GM12878 (cell line): ENCODE measurements around the gene YPEL2.

Experiments
- ATF2 ChIP-seq: IDR thresholded peaks from 2 replicates; pipeline ENCODE4 v1.6.1; 2012; ENCODE audit warnings: low read length, inconsistent platforms
- CHD2 ChIP-seq: IDR thresholded peaks from 2 replicates; pipeline ENCODE4 v1.6.1; 2011; ENCODE audit warnings: low read depth, low read length, improper control_type of control experiment, borderline replicate concordance
- DPF2 ChIP-seq: fragments of 450-650 bp; IDR thresholded peaks from 2 replicates; pipeline ENCODE4 v1.6.1; 2017; ENCODE audit warnings: mild to moderate bottlenecking
- ESRRA ChIP-seq: IDR thresholded peaks from 2 replicates; pipeline ENCODE4 v1.6.1; 2012; ENCODE audit warnings: mild to moderate bottlenecking, low read length, improper control_type of control experiment
- NFYB ChIP-seq: IDR thresholded peaks from 2 replicates; pipeline ENCODE4 v1.6.1; 2011; ENCODE audit warnings: low read depth, mild to moderate bottlenecking, low read length, improper control_type of control experiment, moderate library complexity; ENCODE audit not compliant: insufficient read depth
- POLR2A ChIP-seq: IDR thresholded peaks from 2 replicates; pipeline ENCODE4 v1.6.1; 2011; ENCODE audit warnings: low read depth, mild to moderate bottlenecking, low read length
- POLR2AphosphoS2 ChIP-seq: IDR thresholded peaks from 2 replicates; pipeline ENCODE4 v1.6.1; 2011; ENCODE audit warnings: low read depth, mild to moderate bottlenecking, low read length, improper control_type of control experiment, moderate library complexity
- POLR2AphosphoS5 ChIP-seq: IDR thresholded peaks from 2 replicates; pipeline ENCODE4 v1.6.1; 2011; ENCODE audit warnings: mild to moderate bottlenecking, low read length, inconsistent platforms
- USF1 ChIP-seq: IDR thresholded peaks from 2 replicates; pipeline ENCODE4 v1.6.1; 2011; ENCODE audit warnings: borderline replicate concordance, low read depth, mild to moderate bottlenecking, moderate library complexity, mixed read lengths, low read length; ENCODE audit not compliant: insufficient read depth; ENCODE audit errors: extremely low read length
- YY1 ChIP-seq: IDR thresholded peaks from 2 replicates; pipeline ENCODE4 v1.6.1; 2011; ENCODE audit warnings: low read depth, mild to moderate bottlenecking, low read length
- TF ChIP-seq, protein P1 (sequence below), 3 experiments: IDR thresholded peaks in 2 of 3; conservative IDR thresholded peaks in 1 of 3; 2 replicates each; pipeline ENCODE4 v1.5.1; 2011; ENCODE audit warnings: low read depth in 3 of 3, low read length in 3 of 3, mild to moderate bottlenecking in 3 of 3, control low read depth in 2 of 3, moderate library complexity in 2 of 3, inconsistent platforms in 1 of 3, mixed read lengths in 1 of 3; ENCODE audit not compliant: control insufficient read depth in 2 of 3, insufficient read depth in 1 of 3; ENCODE audit errors: extremely low read depth in 1 of 3
- TF ChIP-seq, protein P2 (sequence below): fragments of 450-650 bp; IDR thresholded peaks from 2 replicates; pipeline ENCODE4 v1.6.1; 2017; ENCODE audit warnings: antibody characterized with exemption, mild to moderate bottlenecking, moderate library complexity

GRCh38 chr17:59437791-59438281 lies 106.4 kb downstream of the YPEL2 start:
- TF ChIP-seq DPF2 (no peak), POLR2AphosphoS2 (no peak), POLR2AphosphoS5 (no peak), CHD2 (no peak), POLR2A (no peak), ESRRA (no peak), YY1 (no peak), USF1 (no peak), NFYB (no peak), ATF2 (no peak)
- TF ChIP-seq, protein P1, sequence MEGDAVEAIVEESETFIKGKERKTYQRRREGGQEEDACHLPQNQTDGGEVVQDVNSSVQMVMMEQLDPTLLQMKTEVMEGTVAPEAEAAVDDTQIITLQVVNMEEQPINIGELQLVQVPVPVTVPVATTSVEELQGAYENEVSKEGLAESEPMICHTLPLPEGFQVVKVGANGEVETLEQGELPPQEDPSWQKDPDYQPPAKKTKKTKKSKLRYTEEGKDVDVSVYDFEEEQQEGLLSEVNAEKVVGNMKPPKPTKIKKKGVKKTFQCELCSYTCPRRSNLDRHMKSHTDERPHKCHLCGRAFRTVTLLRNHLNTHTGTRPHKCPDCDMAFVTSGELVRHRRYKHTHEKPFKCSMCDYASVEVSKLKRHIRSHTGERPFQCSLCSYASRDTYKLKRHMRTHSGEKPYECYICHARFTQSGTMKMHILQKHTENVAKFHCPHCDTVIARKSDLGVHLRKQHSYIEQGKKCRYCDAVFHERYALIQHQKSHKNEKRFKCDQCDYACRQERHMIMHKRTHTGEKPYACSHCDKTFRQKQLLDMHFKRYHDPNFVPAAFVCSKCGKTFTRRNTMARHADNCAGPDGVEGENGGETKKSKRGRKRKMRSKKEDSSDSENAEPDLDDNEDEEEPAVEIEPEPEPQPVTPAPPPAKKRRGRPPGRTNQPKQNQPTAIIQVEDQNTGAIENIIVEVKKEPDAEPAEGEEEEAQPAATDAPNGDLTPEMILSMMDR (IDR thresholded peaks at IDR 0.05 in 2 of 3, conservative IDR thresholded peaks at IDR 0.05 in 1 of 3; ENCODE audit: control insufficient read depth in 2 of 3, extremely low read depth in 1 of 3, insufficient read depth in 1 of 3, low read depth in 3 of 3, low read length in 3 of 3): no peak
- TF ChIP-seq, protein P2, sequence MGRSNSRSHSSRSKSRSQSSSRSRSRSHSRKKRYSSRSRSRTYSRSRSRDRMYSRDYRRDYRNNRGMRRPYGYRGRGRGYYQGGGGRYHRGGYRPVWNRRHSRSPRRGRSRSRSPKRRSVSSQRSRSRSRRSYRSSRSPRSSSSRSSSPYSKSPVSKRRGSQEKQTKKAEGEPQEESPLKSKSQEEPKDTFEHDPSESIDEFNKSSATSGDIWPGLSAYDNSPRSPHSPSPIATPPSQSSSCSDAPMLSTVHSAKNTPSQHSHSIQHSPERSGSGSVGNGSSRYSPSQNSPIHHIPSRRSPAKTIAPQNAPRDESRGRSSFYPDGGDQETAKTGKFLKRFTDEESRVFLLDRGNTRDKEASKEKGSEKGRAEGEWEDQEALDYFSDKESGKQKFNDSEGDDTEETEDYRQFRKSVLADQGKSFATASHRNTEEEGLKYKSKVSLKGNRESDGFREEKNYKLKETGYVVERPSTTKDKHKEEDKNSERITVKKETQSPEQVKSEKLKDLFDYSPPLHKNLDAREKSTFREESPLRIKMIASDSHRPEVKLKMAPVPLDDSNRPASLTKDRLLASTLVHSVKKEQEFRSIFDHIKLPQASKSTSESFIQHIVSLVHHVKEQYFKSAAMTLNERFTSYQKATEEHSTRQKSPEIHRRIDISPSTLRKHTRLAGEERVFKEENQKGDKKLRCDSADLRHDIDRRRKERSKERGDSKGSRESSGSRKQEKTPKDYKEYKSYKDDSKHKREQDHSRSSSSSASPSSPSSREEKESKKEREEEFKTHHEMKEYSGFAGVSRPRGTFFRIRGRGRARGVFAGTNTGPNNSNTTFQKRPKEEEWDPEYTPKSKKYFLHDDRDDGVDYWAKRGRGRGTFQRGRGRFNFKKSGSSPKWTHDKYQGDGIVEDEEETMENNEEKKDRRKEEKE: no peak
